T-helper 17 cell (primary cell): Measurements from ENCODE around the gene LYPD1. TPM values are rescaled to one million over a fixed set of nuclear protein-coding genes. Genes with fewer than 3 reads are reported as not detected.
"Not testable (repeated sequence)": the region's sequence is repeated elsewhere in the genome, so short reads cannot be mapped to it uniquely, and the experiment has no call there.

Source experiments
- ATAC-seq: fragments of 150-1000 bp; cut with Tn5 transposase; 2 replicates; pipeline ENCODE4 v1.10.0; 2021; ENCODE audit warnings: mild to moderate bottlenecking, moderate library complexity
- DNase-seq, 3 donors: peaks; one replicate each; pipeline versions ENCODE4 v3.0.0 to v3.0.0-alpha.2; 2020 to 2021
- H3K9me3 ChIP-seq: one replicate; pipeline ENCODE4 v1.7.0; 2013; ENCODE audit warnings: low read length, mild to moderate bottlenecking; ENCODE audit not compliant: control insufficient read depth, poor library complexity, severe bottlenecking
- H3K27ac Mint-ChIP-seq: one replicate; pipeline ENCODE4 v1.8.0; 2022; ENCODE audit warnings: mild to moderate bottlenecking, moderate library complexity, mixed read lengths
- H3K27me3 Mint-ChIP-seq: one replicate; pipeline ENCODE4 v1.8.0; 2022; ENCODE audit warnings: mixed read lengths
- H3K36me3 Mint-ChIP-seq: one replicate; pipeline ENCODE4 v1.8.0; 2022; ENCODE audit warnings: low read depth, mixed read lengths
- H3K4me1 Mint-ChIP-seq: one replicate; pipeline ENCODE4 v1.8.0; 2022; ENCODE audit warnings: mild to moderate bottlenecking, mixed read lengths
- H3K4me3 Mint-ChIP-seq: one replicate; pipeline ENCODE4 v1.8.0; 2022; ENCODE audit warnings: mild to moderate bottlenecking, moderate library complexity, mixed read lengths
- total RNA-seq, 4 donors: library from RNA in 2 of 4; stranded (reverse) in 2 of 4; gene quantifications; one replicate each; pipeline ENCODE4 v1.2.3 and lab custom pipeline; 2022 to 2026

LYPD1 gene, protein sequence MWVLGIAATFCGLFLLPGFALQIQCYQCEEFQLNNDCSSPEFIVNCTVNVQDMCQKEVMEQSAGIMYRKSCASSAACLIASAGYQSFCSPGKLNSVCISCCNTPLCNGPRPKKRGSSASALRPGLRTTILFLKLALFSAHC
- total RNA-seq, result not detected
- total RNA-seq (lab: John Stamatoyannopoulos, UW), result 0 to 0.35 reads per million in 2 donors

GRCh38 chr2:132669908-132670495 lies at the start of gene LYPD1:
Gene LYPD1, minus strand, starts transcription at chr2:132670205. Its CDS starts 273 bp downstream, at chr2:132669932.
- Mint-ChIP-seq H3K36me3 (no peaks in the 10 kb centered on the region), H3K4me3 (no peak within 1 kb of the TSS), H3K4me1 (peaks cover 2% of the 10 kb centered on the region), H3K27me3 (peaks cover 41% of the 10 kb centered on the region), H3K27ac (no peak within 1 kb of the TSS)
- no peaks in the 10 kb centered on the region for H3K9me3 ChIP-seq
- DNase-seq, result no peak
- ATAC-seq, result no peak

DNA sequence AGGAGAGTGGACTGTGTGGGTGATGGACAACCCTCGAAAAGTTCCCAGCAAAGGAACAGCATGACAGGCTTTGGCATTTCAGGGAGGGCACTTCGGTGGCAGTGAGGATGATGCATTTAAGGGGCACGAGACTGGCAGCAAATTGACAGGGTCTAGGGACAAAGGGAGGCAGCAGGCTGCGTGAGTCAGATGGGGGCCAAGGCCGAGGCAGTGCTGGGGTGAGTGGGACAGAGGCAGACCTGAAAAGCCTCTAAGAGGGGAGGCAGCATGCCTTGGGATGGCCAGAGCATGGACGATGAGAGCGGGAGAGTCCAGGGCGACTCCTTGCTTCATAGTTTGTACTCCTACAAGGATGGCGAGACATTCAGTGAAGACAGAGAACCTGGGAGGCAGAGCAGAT lies 49.5 kb upstream of the LYPD1 start:
- Mint-ChIP-seq H3K27ac (no peak overlapping the region), H3K4me3 (no peak overlapping the region)
- ATAC-seq, result no peak

DNA sequence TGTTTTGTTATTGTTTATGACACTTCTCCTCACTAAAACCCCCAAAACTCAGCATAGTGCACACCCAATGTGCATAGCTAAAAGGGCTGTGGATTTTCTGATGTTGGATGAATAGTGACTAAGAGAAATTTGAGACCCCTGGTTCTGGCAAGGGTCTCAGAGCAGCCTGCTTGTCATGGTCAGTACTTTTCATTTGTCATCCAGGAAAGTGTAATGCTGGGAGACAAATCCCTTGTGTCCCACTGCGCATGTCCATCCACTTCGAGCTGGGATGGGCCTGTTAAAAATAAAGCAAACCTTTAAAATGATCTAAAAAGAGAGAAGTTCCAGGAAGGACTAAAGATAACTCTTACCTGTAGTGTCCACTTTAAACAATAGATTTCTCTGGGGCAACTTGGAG lies 46.9 kb upstream of the LYPD1 start:
- H3K9me3 ChIP-seq, result no peaks in the 10 kb centered on the region
- H3K27ac Mint-ChIP-seq, result no peak overlapping the region
- DNase-seq (no peak), ATAC-seq (no peak)
- no peaks in the 10 kb centered on the region for H3K4me1 Mint-ChIP-seq
- no peaks in the 10 kb centered on the region for H3K27me3 Mint-ChIP-seq
- H3K36me3 Mint-ChIP-seq, result no peaks in the 10 kb centered on the region
- H3K4me3 Mint-ChIP-seq, result no peak overlapping the region

More for the DNA sequence above, 49.5 kb upstream of the LYPD1 start:
- H3K36me3 Mint-ChIP-seq, result no peaks in the 10 kb centered on the region
- no peaks in the 10 kb centered on the region for H3K9me3 ChIP-seq
- DNase-seq, result no peak
- no peaks in the 10 kb centered on the region for H3K27me3 Mint-ChIP-seq
- H3K4me1 Mint-ChIP-seq, result no peaks in the 10 kb centered on the region

DNA sequence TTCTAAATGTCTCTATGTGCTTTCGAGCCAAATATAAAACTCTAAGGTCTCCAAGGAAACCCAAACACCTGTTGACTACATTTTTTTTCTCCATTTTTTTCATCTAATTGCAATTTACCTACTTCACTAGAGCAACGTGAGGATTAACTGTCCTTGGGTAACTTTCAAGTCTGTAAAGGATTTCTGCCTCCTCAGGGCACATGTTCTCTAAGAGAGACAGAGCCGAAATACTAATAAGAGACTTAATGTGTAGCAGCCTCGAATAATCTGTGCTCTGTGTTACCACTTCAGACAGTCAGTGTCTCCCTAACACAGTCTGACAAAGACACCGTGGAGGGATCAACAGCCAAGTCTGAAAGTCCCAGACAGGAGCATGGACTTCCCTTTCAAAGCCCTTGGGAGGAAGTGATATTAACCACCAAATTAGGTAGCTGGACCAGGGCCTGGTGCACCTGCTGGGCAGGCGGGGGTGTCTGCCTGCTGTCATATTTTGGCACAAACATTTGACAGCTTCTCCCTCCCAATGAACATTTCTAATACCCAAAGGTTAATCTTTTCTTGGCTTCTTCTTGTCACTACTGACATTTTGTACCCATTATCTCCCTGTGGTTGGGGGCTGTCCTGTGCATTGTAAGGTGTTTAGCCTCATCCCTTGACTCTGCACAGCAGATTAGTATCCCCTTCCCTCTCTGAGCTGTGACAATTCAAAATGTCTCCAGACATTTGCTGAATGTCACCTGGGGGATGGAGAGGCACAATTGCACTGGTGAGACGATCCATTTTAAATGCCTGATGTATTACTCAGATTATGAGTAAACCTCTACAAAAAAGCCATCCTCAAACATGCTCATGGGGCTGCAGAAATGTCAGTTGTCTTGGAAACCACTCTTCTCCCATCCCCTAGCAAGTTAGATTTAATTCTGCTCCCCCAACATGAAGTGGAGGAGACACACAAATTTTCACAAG lies 45.7 kb upstream of the LYPD1 start:
- Mint-ChIP-seq H3K27ac (no peak overlapping the region), H3K36me3 (no peaks in the 10 kb centered on the region), H3K4me1 (no peaks in the 10 kb centered on the region), H3K27me3 (no peaks in the 10 kb centered on the region), H3K4me3 (no peak overlapping the region)
- no peaks in the 10 kb centered on the region for H3K9me3 ChIP-seq
- ATAC-seq (no peak), DNase-seq (no peak)

DNA sequence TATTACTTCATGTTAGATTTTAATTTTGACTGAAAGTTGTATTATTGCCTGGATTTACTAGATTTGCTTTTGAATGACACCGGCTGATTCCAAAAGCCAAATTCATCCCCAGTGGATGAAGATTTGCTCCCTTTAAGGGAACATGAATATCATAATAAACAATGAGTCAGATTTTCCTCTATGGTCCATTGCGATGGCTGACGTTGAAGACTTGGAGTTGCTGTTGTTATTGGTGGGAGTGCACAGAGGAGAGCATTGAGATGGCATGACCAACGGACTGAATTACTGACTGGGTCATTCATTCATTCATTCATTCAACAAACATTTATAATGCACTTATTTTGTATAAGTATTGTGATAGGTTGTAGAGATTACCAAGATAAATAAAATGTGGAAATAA lies 33.4 kb upstream of the LYPD1 start:
- no peak for ATAC-seq
- H3K27me3 Mint-ChIP-seq, result no peaks in the 10 kb centered on the region
- H3K4me3 Mint-ChIP-seq, result no peak overlapping the region
- DNase-seq, result no peak
- H3K9me3 ChIP-seq, result no peaks in the 10 kb centered on the region
- no peaks in the 10 kb centered on the region for H3K36me3 Mint-ChIP-seq
- no peaks in the 10 kb centered on the region for H3K4me1 Mint-ChIP-seq
- H3K27ac Mint-ChIP-seq, result no peak overlapping the region

GRCh38 chr2:132701810-132702209 lies 31.8 kb upstream of the LYPD1 start:
- H3K27ac Mint-ChIP-seq, result no peak overlapping the region
- H3K9me3 ChIP-seq, result no peaks in the 10 kb centered on the region
- H3K4me1 Mint-ChIP-seq, result no peaks in the 10 kb centered on the region
- DNase-seq, result no peak
- no peaks in the 10 kb centered on the region for H3K27me3 Mint-ChIP-seq
- ATAC-seq, result no peak
- no peak overlapping the region for H3K4me3 Mint-ChIP-seq
- no peaks in the 10 kb centered on the region for H3K36me3 Mint-ChIP-seq

- DNase-seq, H3K4me1 Mint-ChIP-seq, H3K4me3 Mint-ChIP-seq, H3K27ac Mint-ChIP-seq, H3K36me3 Mint-ChIP-seq, H3K9me3 ChIP-seq, ATAC-seq, H3K27me3 Mint-ChIP-seq: not testable (repeated sequence)
These were observed 29.8 kb upstream of the LYPD1 start for GRCh38 chr2:132699802-132700201.

- H3K4me1 Mint-ChIP-seq, DNase-seq, ATAC-seq, H3K36me3 Mint-ChIP-seq, H3K27me3 Mint-ChIP-seq, H3K27ac Mint-ChIP-seq, H3K9me3 ChIP-seq, H3K4me3 Mint-ChIP-seq: not testable (repeated sequence)
These were observed 28.3 kb upstream of the LYPD1 start for GRCh38 chr2:132698347-132698746.

DNA sequence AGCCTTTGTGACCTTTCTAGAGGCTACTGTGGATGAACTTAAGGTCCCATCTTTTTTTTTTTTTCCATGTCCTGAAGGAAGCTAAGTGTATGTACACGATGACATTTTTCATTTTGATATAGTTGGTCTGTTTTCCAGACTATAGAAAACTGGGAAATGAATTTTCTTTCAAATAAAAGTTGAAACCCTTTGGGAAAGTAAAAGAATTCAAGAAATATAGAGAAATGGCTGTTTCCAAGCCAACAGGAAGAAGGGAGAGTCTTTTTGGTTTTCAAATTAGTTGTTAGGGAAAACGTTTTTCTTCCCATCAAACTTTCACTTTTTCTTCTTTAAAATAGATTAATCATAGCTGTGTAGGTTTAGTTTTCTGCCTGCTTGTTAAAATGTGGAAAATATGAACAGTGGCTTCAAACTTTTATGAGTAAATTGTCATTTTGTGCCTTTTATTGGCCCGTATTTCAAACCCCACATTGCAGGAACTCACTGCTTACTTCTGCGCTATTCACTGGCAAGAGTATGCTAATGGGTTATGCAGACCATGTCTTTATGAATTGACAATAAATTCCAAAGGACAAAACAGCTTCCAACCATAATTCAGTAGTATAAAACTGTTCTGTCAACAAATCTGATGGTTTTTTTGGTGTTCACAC lies 27.7 kb upstream of the LYPD1 start:
- no peak for ATAC-seq
- Mint-ChIP-seq H3K36me3 (no peaks in the 10 kb centered on the region), H3K4me3 (no peak overlapping the region)

DNA sequence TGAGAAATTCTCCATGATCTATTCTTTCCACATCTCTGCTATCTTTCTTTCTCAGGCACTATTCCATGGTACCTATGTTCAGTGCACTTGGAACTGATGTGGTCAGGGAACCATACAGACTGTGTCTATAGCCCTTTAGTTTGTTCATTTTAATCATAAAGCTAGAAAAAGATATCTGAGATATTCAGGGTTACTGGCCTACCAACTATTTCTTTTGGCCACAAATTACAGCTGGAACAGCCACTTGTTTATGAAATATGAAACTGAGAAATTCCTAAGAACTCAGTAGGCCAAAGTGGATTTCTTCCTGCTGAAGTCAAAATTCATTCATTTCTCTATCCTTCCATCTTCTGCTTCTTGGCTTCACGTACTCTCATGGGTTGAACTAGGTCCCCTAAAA lies 22.8 kb upstream of the LYPD1 start:
- ATAC-seq, result no peak
- Mint-ChIP-seq H3K36me3 (no peaks in the 10 kb centered on the region), H3K4me1 (no peaks in the 10 kb centered on the region), H3K4me3 (no peak overlapping the region), H3K27me3 (no peaks in the 10 kb centered on the region), H3K27ac (no peak overlapping the region)
- no peaks in the 10 kb centered on the region for H3K9me3 ChIP-seq
- no peak for DNase-seq

More for the DNA sequence above, 27.7 kb upstream of the LYPD1 start:
- DNase-seq, result no peak
- H3K4me1 Mint-ChIP-seq, result no peaks in the 10 kb centered on the region
- H3K27me3 Mint-ChIP-seq, result no peaks in the 10 kb centered on the region
- no peaks in the 10 kb centered on the region for H3K9me3 ChIP-seq
- H3K27ac Mint-ChIP-seq, result no peak overlapping the region

DNA sequence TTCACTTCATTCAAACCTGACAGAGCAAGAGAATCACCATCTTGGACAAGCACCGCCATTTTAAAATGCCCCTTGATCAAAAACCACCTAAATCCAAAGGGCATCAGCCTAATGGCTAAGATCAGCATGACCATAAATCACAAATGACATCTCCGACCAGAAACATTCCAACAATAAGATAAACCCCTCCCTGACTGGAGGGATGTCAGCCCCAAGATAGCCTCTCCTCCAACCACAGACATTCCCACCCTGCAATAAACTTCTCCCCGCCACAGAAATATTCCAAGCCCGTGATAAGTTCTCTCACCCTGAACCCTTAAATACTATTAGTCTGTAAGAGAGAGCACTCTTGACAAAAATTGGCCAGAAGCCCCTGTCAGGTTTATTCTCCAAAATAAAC lies 21.6 kb upstream of the LYPD1 start:
- H3K27me3 Mint-ChIP-seq, result no peaks in the 10 kb centered on the region
- no peaks in the 10 kb centered on the region for H3K9me3 ChIP-seq
- ATAC-seq (no peak), DNase-seq (no peak)
- H3K4me1 Mint-ChIP-seq, result no peaks in the 10 kb centered on the region
- no peaks in the 10 kb centered on the region for H3K36me3 Mint-ChIP-seq
- no peak overlapping the region for H3K4me3 Mint-ChIP-seq
- H3K27ac Mint-ChIP-seq, result no peak overlapping the region

- DNase-seq (no peak), ATAC-seq (no peak)
- Mint-ChIP-seq H3K36me3 (no peaks in the 10 kb centered on the region), H3K27ac (no peak overlapping the region), H3K4me1 (no peaks in the 10 kb centered on the region), H3K4me3 (no peak overlapping the region), H3K27me3 (no peaks in the 10 kb centered on the region)
- H3K9me3 ChIP-seq, result no peaks in the 10 kb centered on the region
These were observed 20.8 kb upstream of the LYPD1 start for GRCh38 chr2:132690664-132691303.

DNA sequence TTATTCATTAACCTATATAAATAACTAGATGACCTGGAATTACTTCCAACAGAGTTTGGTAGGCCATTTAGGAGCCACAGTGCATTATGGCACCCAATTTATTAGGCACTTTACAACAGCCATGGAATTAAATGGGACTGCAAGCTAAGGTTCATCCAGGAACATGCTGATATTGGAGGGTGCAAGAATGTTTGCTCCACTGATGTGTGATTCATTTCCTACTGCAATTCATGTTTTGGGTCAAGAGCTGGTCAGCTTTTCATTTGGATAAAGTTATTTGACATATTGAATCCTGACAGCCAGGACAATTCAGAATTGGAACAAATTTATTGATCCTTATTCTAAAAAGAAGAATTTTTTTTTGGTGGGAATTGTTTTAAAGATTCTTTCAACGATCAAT lies 11.8 kb upstream of the LYPD1 start:
- Mint-ChIP-seq H3K36me3 (no peaks in the 10 kb centered on the region), H3K27ac (no peak overlapping the region), H3K4me1 (no peaks in the 10 kb centered on the region), H3K27me3 (no peaks in the 10 kb centered on the region), H3K4me3 (no peak overlapping the region)
- DNase-seq (no peak), ATAC-seq (no peak)
- no peaks in the 10 kb centered on the region for H3K9me3 ChIP-seq
